Mononuclear cell (primary cell): Measurements from ENCODE around the gene CATSPER4. TPM values are rescaled to one million over a fixed set of nuclear protein-coding genes. Genes with fewer than 3 reads are reported as not detected.

Experiments used
- H3K27me3 ChIP-seq: 2 replicates; pipeline ENCODE4 v1.6.0; 2011; ENCODE audit warnings: low read length, control low read depth; ENCODE audit not compliant: insufficient read depth
- H3K4me1 ChIP-seq: 2 replicates; pipeline ENCODE4 v1.5.1; 2011; ENCODE audit warnings: mild to moderate bottlenecking, low read length, control low read depth; ENCODE audit not compliant: insufficient read depth
- H3K4me3 ChIP-seq: 2 replicates; pipeline ENCODE4 v1.5.1; 2011; ENCODE audit warnings: mild to moderate bottlenecking, low read length, moderate library complexity
- H3K9me3 ChIP-seq: 2 replicates; pipeline ENCODE4 v1.5.1; 2011; ENCODE audit warnings: low read depth, mild to moderate bottlenecking, control low read depth, low read length
- total RNA-seq: library from RNA; depleted of rRNA; stranded (reverse); fragments of >200 nt; gene quantifications from one replicate; pipeline ENCODE4 v1.2.3, GENCODE V29; 2012

CATSPER4 gene
- total RNA-seq, 1 donor = not detected

- H3K4me3 ChIP-seq = no peak overlapping the region
- H3K4me1 ChIP-seq = peaks cover 24% of the 10 kb centered on the region
- H3K27me3 ChIP-seq = peaks cover 40% of the 10 kb centered on the region
- H3K9me3 ChIP-seq = no peaks in the 10 kb centered on the region
These were observed 29.6 kb upstream of the CATSPER4 start for GRCh38 chr1:26160527-26161414.

DNA sequence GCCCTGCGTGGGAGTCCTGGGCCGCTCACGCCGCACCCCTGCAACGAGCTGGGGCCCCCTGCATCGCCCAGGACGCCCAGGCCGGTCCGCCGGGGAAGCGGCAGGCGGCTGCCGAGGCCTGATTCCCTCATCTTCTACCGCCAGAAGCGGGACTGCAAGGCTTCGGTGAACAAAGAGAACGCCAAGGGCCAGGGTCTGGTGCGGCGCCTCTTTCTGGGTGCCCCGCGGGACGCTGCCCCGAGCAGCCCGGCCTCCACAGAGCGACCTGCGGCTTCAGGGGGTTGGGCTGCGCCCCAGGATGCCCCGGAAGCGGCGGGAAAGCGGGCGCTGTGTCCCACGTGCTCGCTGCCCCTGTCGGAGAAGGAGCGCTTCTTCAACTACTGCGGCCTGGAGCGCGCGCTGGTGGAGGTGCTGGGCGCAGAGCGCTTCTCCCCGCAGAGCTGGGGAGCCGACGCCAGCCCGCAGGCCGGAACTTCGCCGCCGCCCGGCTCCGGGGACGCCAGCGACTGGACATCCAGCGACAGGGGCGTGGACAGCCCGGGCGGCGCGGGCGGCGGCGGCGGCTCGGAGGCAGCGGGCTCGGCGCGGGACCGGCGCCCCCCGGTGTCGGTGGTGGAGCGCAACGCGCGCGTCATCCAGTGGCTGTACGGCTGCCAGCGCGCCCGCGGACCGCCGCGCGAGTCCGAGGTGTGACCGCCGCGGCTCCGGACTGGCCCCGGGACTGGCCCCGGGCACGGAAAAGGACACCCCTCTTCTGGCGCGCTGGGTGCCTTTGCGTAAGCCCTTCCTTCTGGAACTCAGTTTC lies 28.8 kb upstream of the CATSPER4 start:
- Histone ChIP-seq H3K9me3 (no peaks in the 10 kb centered on the region), H3K4me1 (peaks cover 24% of the 10 kb centered on the region), H3K27me3 (peaks cover 32% of the 10 kb centered on the region), H3K4me3 (no peak overlapping the region)

- H3K4me3 ChIP-seq = no peak overlapping the region
These were observed 28.1 kb upstream of the CATSPER4 start for GRCh38 chr1:26162220-26162709.

DNA sequence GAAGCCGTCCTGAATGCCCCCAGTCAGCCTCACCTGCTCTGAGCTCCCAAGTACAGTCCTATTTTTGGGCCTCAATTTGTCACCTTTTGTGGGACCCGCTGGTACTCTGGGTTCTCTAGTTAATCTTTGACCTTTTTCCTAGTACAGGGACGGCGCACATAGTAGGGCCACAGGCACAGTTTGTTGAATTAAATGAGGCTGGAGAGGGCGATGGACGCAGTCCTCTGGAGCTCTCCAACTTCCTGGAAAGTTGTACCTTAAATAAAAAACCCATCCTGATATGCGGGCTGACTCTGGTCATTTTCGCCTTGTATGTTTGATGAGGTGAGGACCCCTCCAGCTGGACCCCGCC lies 26.7 kb upstream of the CATSPER4 start:
- no peak overlapping the region for H3K4me3 ChIP-seq
- H3K27me3 ChIP-seq = peaks cover 27% of the 10 kb centered on the region
- H3K4me1 ChIP-seq = peaks cover 24% of the 10 kb centered on the region
- H3K9me3 ChIP-seq = no peaks in the 10 kb centered on the region

More at GRCh38 chr1:26162220-26162709, 28.1 kb upstream of the CATSPER4 start:
- H3K27me3 ChIP-seq = peaks cover 30% of the 10 kb centered on the region
- no peaks in the 10 kb centered on the region for H3K9me3 ChIP-seq
- H3K4me1 ChIP-seq = peaks cover 24% of the 10 kb centered on the region

- Histone ChIP-seq H3K27me3 (peaks cover 27% of the 10 kb centered on the region), H3K4me1 (peaks cover 26% of the 10 kb centered on the region), H3K4me3 (peak overlapping the region; percentile 8), H3K9me3 (no peaks in the 10 kb centered on the region)
These were observed 26.2 kb upstream of the CATSPER4 start for GRCh38 chr1:26164036-26164860.

GRCh38 chr1:26164861-26165842 lies 25.2 kb upstream of the CATSPER4 start:
- Histone ChIP-seq H3K27me3 (peaks cover 27% of the 10 kb centered on the region), H3K4me3 (no peak overlapping the region), H3K4me1 (peaks cover 34% of the 10 kb centered on the region), H3K9me3 (no peaks in the 10 kb centered on the region)

DNA sequence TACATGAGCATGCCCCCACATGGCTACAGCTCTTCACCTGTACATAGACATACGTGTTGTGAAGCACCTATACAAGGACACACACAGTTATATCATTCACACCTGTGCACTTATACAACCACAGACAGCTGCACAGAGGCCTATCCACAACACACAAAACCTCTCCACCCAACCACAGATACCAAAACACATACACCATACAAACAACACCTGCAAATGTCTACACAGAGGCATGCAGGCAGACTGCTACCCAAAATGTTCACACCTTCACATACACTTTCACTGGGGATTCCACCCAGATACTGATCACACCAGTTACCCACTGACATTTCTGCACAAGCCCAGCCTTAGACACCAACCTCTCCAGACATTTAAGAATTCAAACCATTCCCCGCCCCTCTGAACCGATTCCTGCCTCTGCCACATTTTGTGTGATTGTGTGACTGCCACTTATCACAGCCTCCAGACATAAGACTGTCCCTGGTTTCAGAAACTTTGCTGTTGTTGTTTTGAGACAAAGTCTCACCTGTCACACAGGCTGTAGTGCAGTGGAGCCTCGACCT lies 23.6 kb upstream of the CATSPER4 start:
- Histone ChIP-seq H3K9me3 (no peaks in the 10 kb centered on the region), H3K4me3 (no peak overlapping the region)

DNA sequence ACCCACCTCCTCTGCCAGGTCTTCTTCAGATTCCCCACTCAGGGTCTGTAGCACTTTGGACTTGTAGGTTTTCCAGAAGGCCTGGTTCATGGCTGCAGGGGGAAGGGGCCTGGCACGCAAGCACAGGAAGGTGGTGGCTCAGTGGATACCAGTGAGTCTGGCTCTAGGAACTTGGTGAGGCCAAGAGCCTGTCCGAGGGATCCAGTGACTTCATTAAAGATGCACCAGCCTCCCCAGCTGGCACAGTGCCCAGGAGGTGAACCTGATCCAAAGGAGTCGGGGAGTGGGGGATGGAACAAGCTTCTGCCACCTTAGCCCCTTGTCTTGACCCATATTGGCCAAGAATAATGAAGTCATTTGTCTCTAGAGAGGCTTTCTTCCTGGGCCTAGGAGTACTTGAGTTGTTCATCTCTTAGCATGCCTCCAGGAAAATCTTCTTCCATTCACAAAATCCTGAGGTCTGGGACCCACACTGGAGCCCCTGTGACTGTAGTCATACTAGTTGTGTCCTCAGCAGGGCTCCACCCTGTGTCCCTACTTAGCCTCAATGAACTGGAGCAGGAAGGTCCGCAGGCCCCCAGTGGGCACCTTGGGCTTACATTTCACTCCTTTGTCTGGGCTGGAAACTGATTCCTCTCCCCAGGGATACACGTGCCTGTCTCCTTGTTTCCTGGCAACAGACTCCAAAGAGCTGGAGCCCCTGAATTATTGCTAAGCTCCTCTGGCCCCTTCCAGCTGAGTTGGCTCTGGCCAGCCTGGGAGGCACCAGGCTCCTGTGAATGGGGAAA lies 21.8 kb upstream of the CATSPER4 start, which contains the start of gene C1orf232:
TSS of gene C1orf232 (minus strand) at position 554 of the 788 bp plus-strand sequence. CDS start at position 90, 464 bp downstream.
- Histone ChIP-seq H3K27me3 (peaks cover 4% of the 10 kb centered on the region), H3K9me3 (no peaks in the 10 kb centered on the region), H3K4me3 (peak within 1 kb of the TSS; percentile 69), H3K4me1 (peaks cover 26% of the 10 kb centered on the region)

More for the DNA sequence above, 23.6 kb upstream of the CATSPER4 start:
- Histone ChIP-seq H3K27me3 (peaks cover 18% of the 10 kb centered on the region), H3K4me1 (peaks cover 33% of the 10 kb centered on the region)

- H3K4me3 ChIP-seq = no peak overlapping the region
- H3K27me3 ChIP-seq = no peaks in the 10 kb centered on the region
These were observed 21.2 kb upstream of the CATSPER4 start for GRCh38 chr1:26169198-26169554.

GRCh38 chr1:26169669-26170471 lies 20.5 kb upstream of the CATSPER4 start, which contains the start of gene ZNF593:
ZNF593 (plus strand) TSS chr1:26169908; CDS start chr1:26169984, 76 bp downstream.
- Histone ChIP-seq H3K4me3 (peak within 1 kb of the TSS; percentile 69), H3K9me3 (no peaks in the 10 kb centered on the region), H3K4me1 (peaks cover 16% of the 10 kb centered on the region), H3K27me3 (no peaks in the 10 kb centered on the region)

More at GRCh38 chr1:26169198-26169554, 21.2 kb upstream of the CATSPER4 start:
- Histone ChIP-seq H3K9me3 (no peaks in the 10 kb centered on the region), H3K4me1 (peaks cover 21% of the 10 kb centered on the region)

DNA sequence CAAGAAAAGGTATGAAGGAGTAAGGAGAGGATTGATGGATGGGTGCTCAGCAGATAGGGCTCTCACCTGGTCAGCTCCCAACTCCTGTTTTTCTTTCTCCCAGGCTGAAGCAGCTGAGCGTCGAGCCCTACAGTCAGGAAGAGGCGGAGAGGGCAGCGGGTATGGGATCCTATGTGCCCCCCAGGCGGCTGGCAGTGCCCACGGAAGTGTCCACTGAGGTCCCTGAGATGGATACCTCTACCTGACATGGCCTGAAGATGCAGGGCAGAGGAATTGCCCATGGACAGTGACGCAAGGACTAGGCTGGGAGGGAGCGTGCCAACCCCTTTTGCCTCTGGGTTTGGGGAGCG lies 20.0 kb upstream of the CATSPER4 start:
- no peaks in the 10 kb centered on the region for H3K9me3 ChIP-seq
- H3K4me3 ChIP-seq = peak overlapping the region; percentile 69
- peaks cover 16% of the 10 kb centered on the region for H3K4me1 ChIP-seq
- H3K27me3 ChIP-seq = no peaks in the 10 kb centered on the region
